Thoracic aorta (tissue), 2 donors: ENCODE measurements around the gene PDS5A. TPM values are rescaled to one million over a fixed set of nuclear protein-coding genes. Genes with fewer than 3 reads are reported as not detected.
A peak's percentile ranks its signal among the peaks of the same experiment; 100 is the strongest.
"Not testable (repeated sequence)": the region's sequence is repeated elsewhere in the genome, so short reads cannot be mapped to it uniquely, and the experiment has no call there.

ENCODE experiments used
- ATAC-seq: fragments of 150-250 bp; one replicate; pipeline ENCODE4 v1.8.0; 2017; ENCODE audit warnings: low read depth; ENCODE audit not compliant: insufficient number of reproducible peaks, low FRiP score
- DNase-seq: peaks from one replicate; pipeline ENCODE4 v3.0.0-alpha.2; 2020; ENCODE audit warnings: low spot score
- H3K27ac ChIP-seq, 2 donors: fragments of 200-600 bp; sonication (generic); 1 replicate in 1 of 2; 2 replicates in 1 of 2; pipeline ENCODE4 v1.5.1; 2016; ENCODE audit warnings: mild to moderate bottlenecking in 2 of 2, moderate library complexity in 2 of 2
- H3K27me3 ChIP-seq: fragments of 200-600 bp; sonication (generic); replicated peaks from 2 replicates; pipeline ENCODE4 v1.6.0; 2016; ENCODE audit warnings: mild to moderate bottlenecking; ENCODE audit not compliant: insufficient read depth
- H3K36me3 ChIP-seq: fragments of 200-600 bp; sonication (generic); one replicate; pipeline ENCODE4 v1.5.1; 2016
- H3K4me1 ChIP-seq, 2 donors: fragments of 200-600 bp; sonication (generic); 1 replicate in 1 of 2; 2 replicates in 1 of 2; pipeline versions ENCODE4 v1.5.1 to v1.6.0; 2016; ENCODE audit warnings: low read depth in 2 of 2, mild to moderate bottlenecking in 1 of 2; ENCODE audit not compliant: control insufficient read depth in 1 of 2
- H3K4me3 ChIP-seq: fragments of 200-600 bp; sonication (generic); 2 replicates; pipeline ENCODE4 v1.5.1; 2016; ENCODE audit warnings: mild to moderate bottlenecking
- H3K9me3 ChIP-seq: fragments of 200-600 bp; sonication (generic); 2 replicates; pipeline ENCODE4 v1.5.1; 2016
- CTCF ChIP-seq: fragments of 200-600 bp; sonication (generic); IDR thresholded peaks from one replicate; pipeline ENCODE4 v1.5.1; 2019; ENCODE audit warnings: antibody characterized with exemption
- total RNA-seq, 2 donors: library from RNA; depleted of rRNA; stranded (reverse); fragments of >200 nt; gene quantifications; one replicate each; pipeline versions ENCODE4 v1.1.0 to v1.2.3, GENCODE V29; 2016

The PDS5A gene
- total RNA-seq, 2 donors from 2014 or later = 56.3 to 72.4 TPM

GRCh38 chr4:39975488-39976089 is 2.1 kb downstream of the PDS5A start:
- Histone ChIP-seq H3K9me3 (no peaks in the 10 kb centered on the region), H3K27ac (no peak overlapping the region), H3K36me3 (no peaks in the 10 kb centered on the region), H3K4me1 (peaks cover 14 to 22% of the 10 kb centered on the region in 2 donors), H3K27me3 (no peaks in the 10 kb centered on the region), H3K4me3 (peak overlapping the region; percentile 98)
- no peak for TF ChIP-seq CTCF
- DNase-seq (no peak), ATAC-seq (no peak)

- H3K9me3 ChIP-seq, H3K27me3 ChIP-seq, ATAC-seq, H3K27ac ChIP-seq, H3K4me3 ChIP-seq, DNase-seq, H3K36me3 ChIP-seq: not testable (repeated sequence)
- peaks cover 22% of the 10 kb centered on the region in 2 donors for H3K4me1 ChIP-seq
These were observed 4.7 kb downstream of the PDS5A start for GRCh38 chr4:39973052-39973451.

- no peak overlapping the region for H3K4me3 ChIP-seq
- peaks cover 18 to 21% of the 10 kb centered on the region in 2 donors for H3K4me1 ChIP-seq
- no peak for TF ChIP-seq CTCF
- no peak overlapping the region for H3K27ac ChIP-seq
- no peaks in the 10 kb centered on the region for H3K9me3 ChIP-seq
- H3K27me3 ChIP-seq = no peaks in the 10 kb centered on the region
- H3K36me3 ChIP-seq = no peaks in the 10 kb centered on the region
- ATAC-seq = no peak
- DNase-seq = no peak
These were observed 6.8 kb downstream of the PDS5A start for GRCh38 chr4:39970671-39971640.

GRCh38 chr4:39963656-39964055 is 14.1 kb downstream of the PDS5A start:
- no peak overlapping the region for H3K4me3 ChIP-seq
- H3K27ac ChIP-seq = no peak overlapping the region
- TF ChIP-seq CTCF = no peak
- no peaks in the 10 kb centered on the region for H3K36me3 ChIP-seq
- DNase-seq (no peak), ATAC-seq (no peak)
- H3K9me3 ChIP-seq = no peaks in the 10 kb centered on the region
- H3K27me3 ChIP-seq = no peaks in the 10 kb centered on the region
- H3K4me1 ChIP-seq = peaks cover 0 to 2% of the 10 kb centered on the region in 2 donors

GRCh38 chr4:39961311-39961877 is 16.3 kb downstream of the PDS5A start:
- TF ChIP-seq CTCF = no peak
- Histone ChIP-seq H3K4me1 (peaks cover 0 to 2% of the 10 kb centered on the region in 2 donors), H3K4me3 (no peak overlapping the region), H3K27ac (no peak overlapping the region), H3K27me3 (no peaks in the 10 kb centered on the region), H3K9me3 (no peaks in the 10 kb centered on the region), H3K36me3 (no peaks in the 10 kb centered on the region)
- DNase-seq (no peak), ATAC-seq (no peak)
